ENCODE results near the gene NBDY. TPM values are rescaled to one million over a fixed set of nuclear protein-coding genes. Genes with fewer than 3 reads are reported as not detected.

The NBDY gene
- total RNA-seq, 2 experiments from 2014 or later = 25.0 to 28.3 TPM

DNA sequence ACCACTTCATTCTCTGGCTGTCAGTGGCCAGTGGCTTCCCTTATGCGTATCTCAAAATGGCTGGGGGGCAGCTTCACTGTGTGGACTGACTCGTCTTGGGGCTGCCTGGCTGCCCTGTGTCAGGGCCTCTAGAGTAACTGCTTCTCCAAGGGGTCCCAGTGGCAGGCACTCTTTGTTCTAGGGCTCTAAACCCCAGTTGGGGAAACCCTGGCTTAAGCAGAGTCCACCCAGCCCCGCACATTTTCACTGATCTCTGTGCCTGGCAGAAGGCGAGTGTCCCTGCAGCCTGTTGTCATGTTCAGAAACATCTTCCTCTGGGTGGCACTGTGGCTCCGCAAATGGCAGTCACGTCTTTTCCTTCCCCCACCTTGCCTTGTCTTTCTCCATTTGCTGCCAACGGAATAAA lies 59.7 kb downstream of the NBDY start:
- CTCF ChIA-PET = interaction anchor here (1.4 kb wide), 1 partner anchor 189 kb away, joined by 9 read pairs; no protein-coding TSS in a partner anchor
- peaks cover 29% of the 10 kb centered on the region for H3K4me1 Mint-ChIP-seq (ENCODE audit: low read depth)
- intact Hi-C loops (cut with DNase I, micrococcal nuclease) = no loop called here
- H3K36me3 ChIP-seq (ENCODE audit: insufficient read depth, low read length) = no peaks in the 10 kb centered on the region
- POLR2A ChIA-PET = interaction anchor here (1.3 kb wide), 1 partner anchor 23 kb away, joined by 5 read pairs; no protein-coding TSS in a partner anchor
- H3K27ac ChIP-seq (ENCODE audit: low read depth in 1 of 2, low read length in 2 of 2) = no peak overlapping the region
- TF ChIP-seq, protein P1, sequence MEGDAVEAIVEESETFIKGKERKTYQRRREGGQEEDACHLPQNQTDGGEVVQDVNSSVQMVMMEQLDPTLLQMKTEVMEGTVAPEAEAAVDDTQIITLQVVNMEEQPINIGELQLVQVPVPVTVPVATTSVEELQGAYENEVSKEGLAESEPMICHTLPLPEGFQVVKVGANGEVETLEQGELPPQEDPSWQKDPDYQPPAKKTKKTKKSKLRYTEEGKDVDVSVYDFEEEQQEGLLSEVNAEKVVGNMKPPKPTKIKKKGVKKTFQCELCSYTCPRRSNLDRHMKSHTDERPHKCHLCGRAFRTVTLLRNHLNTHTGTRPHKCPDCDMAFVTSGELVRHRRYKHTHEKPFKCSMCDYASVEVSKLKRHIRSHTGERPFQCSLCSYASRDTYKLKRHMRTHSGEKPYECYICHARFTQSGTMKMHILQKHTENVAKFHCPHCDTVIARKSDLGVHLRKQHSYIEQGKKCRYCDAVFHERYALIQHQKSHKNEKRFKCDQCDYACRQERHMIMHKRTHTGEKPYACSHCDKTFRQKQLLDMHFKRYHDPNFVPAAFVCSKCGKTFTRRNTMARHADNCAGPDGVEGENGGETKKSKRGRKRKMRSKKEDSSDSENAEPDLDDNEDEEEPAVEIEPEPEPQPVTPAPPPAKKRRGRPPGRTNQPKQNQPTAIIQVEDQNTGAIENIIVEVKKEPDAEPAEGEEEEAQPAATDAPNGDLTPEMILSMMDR (IDR thresholded peaks at IDR 0.05) = peak; percentile 50
- ATAC-seq (ENCODE audit: poor library complexity) = peak; percentile 76
- no peak overlapping the region for H3K4me3 Mint-ChIP-seq
- no peaks in the 10 kb centered on the region for H3K9me3 Mint-ChIP-seq
- peak in 5 of 14 experiments; percentile 68 to 82 (median 77) for DNase-seq
- H3K4me3 ChIP-seq (ENCODE audit: low read length) = no peak overlapping the region
- peaks cover 34% of the 10 kb centered on the region for H3K36me3 Mint-ChIP-seq (ENCODE audit: low read depth)
- H3K27ac Mint-ChIP-seq = peak overlapping the region; percentile 71
- peaks cover 14% of the 10 kb centered on the region for H3K4me1 ChIP-seq (ENCODE audit: insufficient read depth, low read length)
- no peaks in the 10 kb centered on the region for H3K27me3 Mint-ChIP-seq
- no peaks in the 10 kb centered on the region for H3K9me3 ChIP-seq (ENCODE audit: control insufficient read depth in 1 of 2, insufficient read depth in 1 of 2, low read length in 2 of 2)
- no peaks in the 10 kb centered on the region for H3K27me3 ChIP-seq (ENCODE audit: control insufficient read depth in 1 of 2, insufficient read depth in 2 of 2, low read length in 2 of 2)

DNA sequence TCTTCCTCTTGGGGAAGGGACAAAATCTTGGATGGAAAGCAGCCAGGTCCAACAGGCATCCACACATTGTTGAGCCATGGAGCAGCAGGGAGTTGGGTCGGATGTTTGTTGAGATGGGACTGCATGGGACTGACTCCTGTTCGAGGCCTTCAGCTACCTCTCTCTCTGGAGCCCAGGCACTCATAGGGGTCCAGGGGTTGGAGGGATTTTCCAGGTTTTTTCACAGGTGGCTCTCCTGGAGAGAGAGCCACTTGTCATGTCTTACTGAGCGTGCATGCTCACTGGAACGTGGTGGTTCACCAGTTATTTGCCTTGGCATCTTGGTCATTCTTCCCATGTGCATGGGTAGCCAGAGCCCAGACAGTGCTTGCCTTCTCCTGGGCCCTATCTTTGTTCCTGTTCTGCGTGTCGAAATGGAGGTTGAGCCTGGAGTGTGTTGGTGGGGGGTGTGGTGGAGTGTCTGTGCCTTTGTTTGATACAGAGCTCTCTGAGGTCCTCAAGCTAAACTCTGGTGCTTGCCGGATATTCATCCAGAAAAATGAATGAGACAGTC lies 60.6 kb downstream of the NBDY start:
- ChIA-PET CTCF (no interaction called here), POLR2A (interaction anchor here (0.6 kb wide), 1 partner anchor 214 kb away, joined by 3 read pairs; no protein-coding TSS in a partner anchor)
- peaks cover 34% of the 10 kb centered on the region for H3K36me3 Mint-ChIP-seq (ENCODE audit: low read depth)
- ATAC-seq (ENCODE audit: poor library complexity) (no peak), DNase-seq (no peak)
- peaks cover 16% of the 10 kb centered on the region for H3K4me1 ChIP-seq (ENCODE audit: insufficient read depth, low read length)
- H3K27ac Mint-ChIP-seq = no peak overlapping the region
- no peaks in the 10 kb centered on the region for H3K9me3 ChIP-seq (ENCODE audit: control insufficient read depth in 1 of 2, insufficient read depth in 1 of 2, low read length in 2 of 2)
- no peak overlapping the region for H3K4me3 Mint-ChIP-seq
- peaks cover 36% of the 10 kb centered on the region for H3K4me1 Mint-ChIP-seq (ENCODE audit: low read depth)
- no peaks in the 10 kb centered on the region for H3K27me3 Mint-ChIP-seq
- no peak overlapping the region for H3K4me3 ChIP-seq (ENCODE audit: low read length)
- H3K27ac ChIP-seq (ENCODE audit: low read depth in 1 of 2, low read length in 2 of 2) = no peak overlapping the region
- H3K36me3 ChIP-seq (ENCODE audit: insufficient read depth, low read length) = no peaks in the 10 kb centered on the region
- no peaks in the 10 kb centered on the region for H3K9me3 Mint-ChIP-seq
- TF ChIP-seq, protein P1 (IDR thresholded peaks at IDR 0.05) = no peak
- intact Hi-C loops (cut with DNase I, micrococcal nuclease) = no loop called here
- no peaks in the 10 kb centered on the region for H3K27me3 ChIP-seq (ENCODE audit: control insufficient read depth in 1 of 2, insufficient read depth in 2 of 2, low read length in 2 of 2)

DNA sequence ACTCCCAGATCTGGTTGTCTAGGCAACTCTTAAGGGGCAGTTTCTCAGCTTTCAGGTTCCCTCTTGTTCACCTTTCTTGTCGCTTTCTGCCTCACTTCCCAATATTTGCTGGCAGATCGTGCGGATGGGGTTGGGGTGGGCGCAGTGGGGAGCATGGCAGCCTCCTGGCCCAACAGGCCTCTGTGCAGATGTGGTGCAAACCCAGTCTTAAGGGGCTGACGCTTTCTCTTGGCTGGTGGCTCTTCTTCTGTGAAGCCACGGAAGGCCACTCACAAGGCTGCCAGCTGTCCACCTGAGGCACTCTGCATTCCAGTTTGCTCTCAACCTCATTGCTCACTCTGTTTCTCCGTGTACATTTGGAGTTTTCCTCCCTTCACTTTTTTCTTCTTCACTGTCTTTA lies 61.7 kb downstream of the NBDY start:
- intact Hi-C loops (cut with DNase I, micrococcal nuclease) = no loop called here
- H3K4me1 ChIP-seq (ENCODE audit: insufficient read depth, low read length) = peaks cover 16% of the 10 kb centered on the region
- H3K4me3 ChIP-seq (ENCODE audit: low read length) = no peak overlapping the region
- no peak overlapping the region for H3K27ac ChIP-seq (ENCODE audit: low read depth in 1 of 2, low read length in 2 of 2)
- H3K36me3 ChIP-seq (ENCODE audit: insufficient read depth, low read length) = no peaks in the 10 kb centered on the region
- ChIA-PET POLR2A (no interaction called here), CTCF (no interaction called here)
- no peaks in the 10 kb centered on the region for H3K9me3 ChIP-seq (ENCODE audit: control insufficient read depth in 1 of 2, insufficient read depth in 1 of 2, low read length in 2 of 2)
- no peaks in the 10 kb centered on the region for H3K27me3 ChIP-seq (ENCODE audit: control insufficient read depth in 1 of 2, insufficient read depth in 2 of 2, low read length in 2 of 2)
- TF ChIP-seq, protein P1 (IDR thresholded peaks at IDR 0.05) = no peak
- no peak for DNase-seq
- Mint-ChIP-seq H3K27me3 (no peaks in the 10 kb centered on the region), H3K9me3 (no peaks in the 10 kb centered on the region), H3K27ac (peak overlapping the region; percentile 66), H3K36me3 (ENCODE audit: low read depth) (peaks cover 27% of the 10 kb centered on the region), H3K4me1 (ENCODE audit: low read depth) (peaks cover 35% of the 10 kb centered on the region), H3K4me3 (no peak overlapping the region)
- no peak for ATAC-seq (ENCODE audit: poor library complexity)
